Body of pancreas (tissue), 4 donors: ENCODE data around the gene ART5. TPM values are rescaled to one million over a fixed set of nuclear protein-coding genes. Genes with fewer than 3 reads are reported as not detected.

Source experiments
- ATAC-seq: fragments of 150-250 bp; one replicate; pipeline ENCODE4 v1.9.1; 2016
- DNase-seq, 4 donors: peaks; one replicate each; pipeline ENCODE4 v3.0.0-alpha.2; 2019
- H3K27ac ChIP-seq, 4 donors: fragments of 200-600 bp; sonication (generic); 1 replicate in 3 of 4; 2 replicates in 1 of 4; pipeline versions ENCODE4 v1.5.1 to v1.6.1; 2016 to 2019; ENCODE audit warnings: mild to moderate bottlenecking in 1 of 4, mixed read lengths in 1 of 4, moderate library complexity in 1 of 4
- H3K27me3 ChIP-seq, 2 donors: fragments of 200-600 bp; sonication (generic); one replicate each; pipeline ENCODE4 v1.6.0; 2016; ENCODE audit warnings: mild to moderate bottlenecking in 1 of 2
- H3K36me3 ChIP-seq, 2 donors: fragments of 200-600 bp; sonication (generic); replicated peaks in 1 of 2; 2 replicates each; pipeline ENCODE4 v1.5.1; 2016; ENCODE audit warnings: low read depth in 2 of 2; ENCODE audit not compliant: insufficient read depth in 1 of 2
- H3K4me1 ChIP-seq: fragments of 200-600 bp; sonication (generic); one replicate; pipeline ENCODE4 v1.6.0; 2016
- H3K4me3 ChIP-seq, 2 donors: fragments of 200-600 bp; sonication (generic); 1 replicate in 1 of 2; 2 replicates in 1 of 2; pipeline ENCODE4 v1.5.1; 2016 to 2019
- H3K9me3 ChIP-seq, 3 donors: fragments of 200-600 bp; sonication (generic); 1 replicate in 2 of 3; 2 replicates in 1 of 3; pipeline ENCODE4 v1.5.1; 2016
- POLR2A ChIP-seq, 3 donors: fragments of 450-650 bp; IDR thresholded peaks; one replicate each; pipeline ENCODE4 v1.6.1; 2016; ENCODE audit warnings: antibody characterized with exemption in 3 of 3, mild to moderate bottlenecking in 2 of 3
- WGBS, 2 donors: methylation state at CpG; one replicate each; pipeline ENCODE4 v1.1.5; 2017; 5-methylcytosine and 5-hydroxymethylcytosine counted together
- intact Hi-C: fragments of 100-400 bp; cut with DNase I; formaldehyde crosslinking; loops from one replicate; pipeline ENCODE4 v1.15.1; 2023
- total RNA-seq, 2 donors: library from RNA; depleted of rRNA; stranded (reverse); fragments of >200 nt; gene quantifications; one replicate each; pipeline ENCODE4 v1.1.0, GENCODE V29; 2016
- TF ChIP-seq, protein P1 (sequence below), 7 experiments: fragments of 450-650 bp in 4 of 7; fragments of 200-600 bp in 3 of 7; sonication (generic) in 3 of 7; IDR thresholded peaks; one replicate each; pipeline ENCODE4 v1.5.1; 2016 to 2019; ENCODE audit warnings: antibody characterized with exemption in 7 of 7

ART5 gene
- total RNA-seq, 2 donors from 2014 or later = not detected

GRCh38 chr11:3614742-3615171, 27.0 kb downstream of the ART5 start:
- no peak overlapping the region for H3K27ac ChIP-seq
- peak in 1 of 4 donors; percentile 36 for DNase-seq
- no peak for TF ChIP-seq POLR2A (IDR thresholded peaks at IDR 0.05)
- TF ChIP-seq, protein P1, sequence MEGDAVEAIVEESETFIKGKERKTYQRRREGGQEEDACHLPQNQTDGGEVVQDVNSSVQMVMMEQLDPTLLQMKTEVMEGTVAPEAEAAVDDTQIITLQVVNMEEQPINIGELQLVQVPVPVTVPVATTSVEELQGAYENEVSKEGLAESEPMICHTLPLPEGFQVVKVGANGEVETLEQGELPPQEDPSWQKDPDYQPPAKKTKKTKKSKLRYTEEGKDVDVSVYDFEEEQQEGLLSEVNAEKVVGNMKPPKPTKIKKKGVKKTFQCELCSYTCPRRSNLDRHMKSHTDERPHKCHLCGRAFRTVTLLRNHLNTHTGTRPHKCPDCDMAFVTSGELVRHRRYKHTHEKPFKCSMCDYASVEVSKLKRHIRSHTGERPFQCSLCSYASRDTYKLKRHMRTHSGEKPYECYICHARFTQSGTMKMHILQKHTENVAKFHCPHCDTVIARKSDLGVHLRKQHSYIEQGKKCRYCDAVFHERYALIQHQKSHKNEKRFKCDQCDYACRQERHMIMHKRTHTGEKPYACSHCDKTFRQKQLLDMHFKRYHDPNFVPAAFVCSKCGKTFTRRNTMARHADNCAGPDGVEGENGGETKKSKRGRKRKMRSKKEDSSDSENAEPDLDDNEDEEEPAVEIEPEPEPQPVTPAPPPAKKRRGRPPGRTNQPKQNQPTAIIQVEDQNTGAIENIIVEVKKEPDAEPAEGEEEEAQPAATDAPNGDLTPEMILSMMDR (IDR thresholded peaks at IDR 0.05) = no peak

DNA sequence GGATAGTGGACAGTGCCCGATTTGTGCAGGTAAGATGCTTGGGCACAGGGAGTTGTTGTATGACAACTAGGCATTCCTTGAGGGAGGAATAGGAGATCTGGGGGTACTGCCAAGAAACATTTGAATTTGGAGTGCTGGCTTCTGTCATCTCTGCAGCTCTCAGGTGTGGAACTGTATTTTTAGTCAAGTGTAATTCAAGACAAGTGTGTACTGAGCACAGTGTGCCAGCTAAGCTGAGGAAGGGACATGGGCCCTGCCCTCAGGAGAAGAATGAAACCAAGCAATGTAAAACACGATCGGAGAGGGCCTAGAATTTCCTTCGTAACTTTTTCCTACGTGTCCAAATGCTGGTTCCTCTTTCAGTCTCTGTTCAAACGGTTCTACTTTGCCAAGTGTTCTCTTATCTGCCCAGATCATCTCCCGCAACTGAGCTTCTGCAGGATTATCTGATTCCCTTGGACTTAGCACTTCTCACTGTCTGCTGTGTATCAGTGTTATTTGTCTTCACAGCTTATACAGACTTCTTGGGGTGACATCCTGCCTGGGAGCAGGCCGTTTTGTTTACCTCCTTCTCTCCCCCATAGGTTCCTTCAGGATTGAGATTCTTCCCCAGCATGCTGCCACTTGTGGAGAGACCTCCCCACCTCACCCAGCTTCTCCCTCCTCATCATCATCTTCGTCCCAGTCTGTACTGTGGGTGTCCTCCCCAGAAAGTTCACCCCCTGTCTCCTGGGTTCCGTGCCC, 27.6 kb downstream of the ART5 start:
- Histone ChIP-seq H3K36me3 (no peaks in the 10 kb centered on the region), H3K4me1 (no peaks in the 10 kb centered on the region), H3K9me3 (no peaks in the 10 kb centered on the region), H3K4me3 (no peak overlapping the region), H3K27me3 (no peaks in the 10 kb centered on the region), H3K27ac (no peak overlapping the region)
- DNase-seq = no peak
- WGBS, 2 donors = 63 to 71% methylated on average over 10 of the region's 10 CpGs
- TF ChIP-seq, protein P1 (IDR thresholded peaks at IDR 0.05) = no peak
- no peak for TF ChIP-seq POLR2A (IDR thresholded peaks at IDR 0.05)
- intact Hi-C loops = no loop called here
- no peak for ATAC-seq

More at GRCh38 chr11:3614742-3615171, 27.0 kb downstream of the ART5 start:
- Histone ChIP-seq H3K4me1 (no peaks in the 10 kb centered on the region), H3K9me3 (no peaks in the 10 kb centered on the region), H3K27me3 (no peaks in the 10 kb centered on the region), H3K4me3 (no peak overlapping the region), H3K36me3 (no peaks in the 10 kb centered on the region)
- WGBS, 2 donors = 52 to 61% methylated on average over 4 to 5 of the region's 5 CpGs
- no peak for ATAC-seq
- intact Hi-C loops = no loop called here

GRCh38 chr11:3611976-3612678, 29.7 kb downstream of the ART5 start:
- DNase-seq = no peak
- intact Hi-C loops = no loop called here
- Histone ChIP-seq H3K4me1 (no peaks in the 10 kb centered on the region), H3K27me3 (no peaks in the 10 kb centered on the region), H3K9me3 (no peaks in the 10 kb centered on the region), H3K27ac (no peak overlapping the region), H3K4me3 (no peak overlapping the region), H3K36me3 (no peaks in the 10 kb centered on the region)
- TF ChIP-seq, protein P1 (IDR thresholded peaks at IDR 0.05) = no peak
- no peak for TF ChIP-seq POLR2A (IDR thresholded peaks at IDR 0.05)
- ATAC-seq = no peak
- WGBS, 2 donors = 95 to 96% methylated on average over 3 of the region's 3 CpGs

GRCh38 chr11:3610846-3611245, 30.9 kb downstream of the ART5 start:
- ATAC-seq (no peak), DNase-seq (no peak)
- H3K27me3 ChIP-seq = no peaks in the 10 kb centered on the region
- TF ChIP-seq, protein P1 (IDR thresholded peaks at IDR 0.05) = no peak
- TF ChIP-seq POLR2A (IDR thresholded peaks at IDR 0.05) = no peak
- H3K4me1 ChIP-seq = no peaks in the 10 kb centered on the region
- H3K4me3 ChIP-seq = no peak overlapping the region
- WGBS, 2 donors = 78% methylated on average over 4 of the region's 4 CpGs
- H3K36me3 ChIP-seq = no peaks in the 10 kb centered on the region
- H3K9me3 ChIP-seq = no peaks in the 10 kb centered on the region
- H3K27ac ChIP-seq = no peak overlapping the region
- intact Hi-C loops = no loop called here
